GM18526 (cell line): Measurements from ENCODE around the gene MAGOHB.

ENCODE experiments used
- POLR2A ChIP-seq: IDR thresholded peaks from 3 replicates; pipeline ENCODE4 v1.6.1; 2011; ENCODE audit not compliant: insufficient read length; ENCODE audit errors: extremely low read depth

Gene MAGOHB

GRCh38 chr12:10620078-10620779 lies 6.8 kb upstream of the MAGOHB start:
- TF ChIP-seq POLR2A, result no peak

GRCh38 chr12:10618338-10618987 lies 5.1 kb upstream of the MAGOHB start:
- no peak for TF ChIP-seq POLR2A

GRCh38 chr12:10617863-10618262 lies 4.5 kb upstream of the MAGOHB start:
- no peak for TF ChIP-seq POLR2A

- TF ChIP-seq POLR2A, result no peak
Measured at GRCh38 chr12:10615532-10615931, 2.1 kb upstream of the MAGOHB start.

- no peak for TF ChIP-seq POLR2A
Measured at GRCh38 chr12:10614056-10614370, 604 bp upstream of the MAGOHB start.

GRCh38 chr12:10612984-10613348 lies 443 bp downstream of the MAGOHB start:
- no peak for TF ChIP-seq POLR2A

GRCh38 chr12:10612110-10612509 lies 1.3 kb downstream of the MAGOHB start:
- TF ChIP-seq POLR2A, result no peak

GRCh38 chr12:10610188-10610587 lies 3.2 kb downstream of the MAGOHB start:
- TF ChIP-seq POLR2A, result no peak

GRCh38 chr12:10607885-10608458 lies 5.4 kb downstream of the MAGOHB start:
- TF ChIP-seq POLR2A, result no peak

GRCh38 chr12:10601860-10602259 lies 11.5 kb downstream of the MAGOHB start:
- no peak for TF ChIP-seq POLR2A

GRCh38 chr12:10600988-10601387 lies 12.4 kb downstream of the MAGOHB start:
- TF ChIP-seq POLR2A, result no peak

- no peak for TF ChIP-seq POLR2A
Measured at GRCh38 chr12:10595881-10596280, 17.5 kb downstream of the MAGOHB start.

GRCh38 chr12:10590966-10591365 lies 22.4 kb downstream of the MAGOHB start:
- no peak for TF ChIP-seq POLR2A

GRCh38 chr12:10584415-10584814 lies 29.0 kb downstream of the MAGOHB start:
- TF ChIP-seq POLR2A, result no peak

- TF ChIP-seq POLR2A, result no peak
Measured at GRCh38 chr12:10582704-10583103, 30.7 kb downstream of the MAGOHB start.

GRCh38 chr12:10574307-10574706 lies 39.1 kb downstream of the MAGOHB start:
- TF ChIP-seq POLR2A, result no peak

GRCh38 chr12:10571141-10571540 lies 42.3 kb downstream of the MAGOHB start:
- TF ChIP-seq POLR2A, result no peak
